Daoy (cell line): ENCODE measurements around the gene AKT1S1. TPM values are rescaled to one million over a fixed set of nuclear protein-coding genes. Genes with fewer than 3 reads are reported as not detected.

Experiments used
- DNase-seq: peaks from one replicate; pipeline ENCODE4 v3.0.0-alpha.2; 2015; ENCODE audit warnings: low read depth
- total RNA-seq: library from RNA; depleted of rRNA; stranded (reverse); fragments of >200 nt; shearing (Covaris generic); gene quantifications from 2 replicates; pipeline ENCODE4 v1.2.3, GENCODE V29; 2014

The AKT1S1 gene
- total RNA-seq, 1 experiment from 2014 or later, result 10.5 TPM

GRCh38 chr19:49854378-49855263 lies 22.5 kb downstream of the AKT1S1 start:
- no peak for DNase-seq

- no peak for DNase-seq
Measured at GRCh38 chr19:49853852-49854377, 23.2 kb downstream of the AKT1S1 start.

DNA sequence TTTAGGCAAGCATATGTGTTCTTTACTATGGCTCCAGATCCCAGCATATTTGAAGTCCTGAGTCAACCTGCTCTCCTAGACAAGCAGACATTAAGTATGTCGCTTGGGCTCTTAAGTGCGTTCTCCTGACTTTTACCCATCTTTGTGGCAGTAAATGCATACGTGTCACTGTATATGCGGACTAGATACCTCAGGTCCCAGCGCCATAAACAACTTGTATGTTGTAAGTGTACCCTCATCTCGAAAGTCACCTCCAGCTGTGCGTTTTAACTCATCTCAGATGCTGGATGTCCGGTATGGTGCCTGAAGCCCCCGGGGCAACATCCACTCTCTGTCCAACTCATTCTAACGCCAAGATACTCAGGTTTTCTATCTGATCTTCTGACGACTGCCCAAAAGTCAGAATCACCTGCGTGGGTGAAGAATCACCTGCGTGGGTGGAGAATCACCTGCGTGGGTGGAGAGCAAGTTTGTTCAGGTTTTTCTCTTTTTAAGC lies 24.5 kb downstream of the AKT1S1 start:
- no peak for DNase-seq

DNA sequence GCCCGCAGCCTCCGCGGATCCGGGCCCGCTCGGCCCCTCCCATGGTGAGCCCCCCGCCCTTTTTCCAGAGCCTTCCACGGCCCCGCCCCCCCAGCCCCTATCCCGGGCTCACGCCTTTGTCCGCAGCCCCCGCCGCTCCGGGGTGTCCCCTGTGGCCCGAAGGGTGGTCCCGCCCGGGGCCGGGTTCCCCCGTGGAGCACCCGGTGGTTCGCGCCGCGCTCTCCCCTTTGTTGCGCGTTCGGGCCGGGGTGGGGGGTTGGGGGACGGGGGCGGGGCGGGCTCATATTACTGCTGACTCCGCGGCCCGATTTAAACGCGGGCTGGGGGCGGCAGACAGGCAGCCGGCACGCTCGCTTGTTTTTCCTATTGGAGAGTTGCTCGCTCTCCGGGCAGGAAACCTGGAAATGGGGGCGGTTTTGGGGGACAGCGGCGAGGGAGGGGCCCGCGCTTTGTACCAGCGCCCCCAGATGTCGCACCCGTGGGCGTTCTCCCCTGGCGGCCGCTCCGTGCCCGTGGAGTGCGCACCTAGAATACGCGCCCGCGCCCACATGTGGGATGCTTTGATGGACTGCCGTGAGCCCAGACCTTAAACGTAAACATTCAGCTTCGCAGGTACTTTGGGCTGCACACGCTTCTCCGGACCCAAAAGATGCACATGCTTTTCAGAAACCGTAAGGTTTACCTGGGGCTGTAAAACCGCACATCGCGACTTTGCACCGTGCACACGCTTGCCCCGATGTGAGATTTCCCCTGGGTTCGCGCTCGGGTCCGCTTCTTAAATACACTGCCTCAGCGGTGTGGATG lies 25.5 kb downstream of the AKT1S1 start:
- peak; percentile 33 for DNase-seq

DNA sequence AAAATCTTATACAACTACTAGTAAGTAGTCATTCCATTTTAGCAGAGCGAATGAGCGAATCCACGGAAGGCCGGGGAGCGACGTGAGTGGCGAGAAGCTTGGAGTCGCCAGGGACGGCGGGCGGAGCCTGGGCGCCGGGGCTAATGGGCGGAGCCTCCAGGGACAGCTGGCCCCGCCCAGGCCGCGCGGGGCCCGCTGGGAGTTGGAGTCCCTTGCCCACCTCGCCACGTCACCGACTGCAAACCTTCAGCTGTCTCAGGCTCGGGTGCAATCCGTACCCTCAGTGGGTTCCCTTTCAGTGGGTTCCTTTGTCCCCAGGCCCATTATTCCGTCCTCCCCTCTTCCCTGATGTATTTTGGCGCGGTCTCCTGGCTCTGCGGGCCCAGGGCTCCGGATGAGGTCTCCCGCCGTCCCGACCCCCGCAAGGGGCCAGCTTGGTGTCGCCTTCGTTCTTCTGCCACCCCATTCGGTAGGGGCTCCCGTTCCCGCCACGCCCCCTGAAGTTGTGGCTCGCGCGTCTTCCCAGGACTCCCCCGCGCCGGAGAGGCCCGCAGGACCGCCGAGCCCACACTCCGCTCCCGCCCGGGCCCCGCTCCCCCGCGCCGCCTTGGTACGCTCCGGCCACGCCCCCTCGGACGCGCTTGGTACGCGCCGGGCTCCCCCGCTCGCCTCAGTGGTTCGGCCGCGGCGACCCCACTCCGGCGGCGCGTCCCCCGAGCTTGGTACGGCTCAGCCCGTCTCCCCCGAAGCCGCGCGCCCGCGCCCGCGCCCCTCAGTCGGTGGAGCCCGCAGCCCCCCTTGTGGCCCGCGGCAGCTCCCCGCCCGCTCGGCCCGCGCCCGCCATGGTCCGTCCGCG lies 26.4 kb downstream of the AKT1S1 start, which contains the start of gene PTOV1:
TSS of gene PTOV1 (plus strand) at position 673 of the 856 bp plus-strand sequence.
- peak; percentile 94 for DNase-seq

DNA sequence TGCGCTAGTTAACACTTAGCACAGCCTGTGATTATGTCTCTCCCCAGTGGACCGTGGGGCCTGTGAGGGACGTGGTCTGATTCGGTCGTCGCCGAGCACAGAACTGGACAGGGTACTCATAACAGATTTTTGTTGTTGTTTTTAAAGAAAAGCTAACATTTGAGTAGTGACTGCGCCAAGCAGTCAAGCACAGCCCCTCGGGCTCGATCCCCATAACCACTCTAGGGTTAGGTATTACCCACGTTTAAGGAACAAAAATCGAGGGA lies 27.0 kb downstream of the AKT1S1 start:
- no peak for DNase-seq

DNA sequence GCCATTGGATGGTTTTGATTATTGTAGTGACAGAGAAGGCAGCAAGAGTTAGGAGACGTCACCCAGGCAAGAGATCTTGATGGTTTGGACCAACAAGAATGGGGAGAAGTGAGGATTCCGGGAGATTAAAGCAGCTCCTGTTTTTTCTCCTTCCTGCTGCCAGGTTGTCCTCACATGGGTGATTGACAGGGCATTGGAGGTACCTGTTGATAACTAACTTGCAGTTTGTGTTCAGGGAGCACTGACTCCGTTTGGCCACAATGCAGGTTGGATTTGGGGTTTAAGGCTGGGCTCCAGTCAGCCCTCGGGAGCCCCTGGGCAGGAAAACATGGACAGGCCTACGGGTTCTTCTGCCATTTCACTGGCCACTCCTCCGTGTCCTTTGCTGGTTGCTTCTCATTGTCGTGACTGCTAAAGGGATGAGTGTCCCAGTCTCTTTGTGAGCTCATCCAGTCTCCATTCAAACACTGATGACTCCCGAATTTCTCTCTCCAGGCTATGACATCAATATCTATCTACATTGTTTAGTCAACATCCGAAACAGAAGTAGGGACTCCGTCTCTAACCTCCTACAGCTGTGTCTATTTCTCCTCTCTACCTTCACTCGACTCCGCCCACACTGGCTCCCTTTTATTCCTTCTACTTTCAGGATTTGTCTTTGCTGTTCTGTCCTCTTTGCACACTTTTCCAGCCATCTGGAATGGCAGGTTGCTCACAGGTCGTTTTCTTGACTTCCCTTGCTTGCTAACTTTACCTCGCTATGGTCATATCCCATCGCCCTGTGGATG lies 27.5 kb downstream of the AKT1S1 start:
- no peak for DNase-seq

- no peak for DNase-seq
Measured at GRCh38 chr19:49848938-49849337, 28.2 kb downstream of the AKT1S1 start.

- DNase-seq, result peak; percentile 87
Measured at GRCh38 chr19:49847731-49848696, 29.1 kb downstream of the AKT1S1 start.

DNA sequence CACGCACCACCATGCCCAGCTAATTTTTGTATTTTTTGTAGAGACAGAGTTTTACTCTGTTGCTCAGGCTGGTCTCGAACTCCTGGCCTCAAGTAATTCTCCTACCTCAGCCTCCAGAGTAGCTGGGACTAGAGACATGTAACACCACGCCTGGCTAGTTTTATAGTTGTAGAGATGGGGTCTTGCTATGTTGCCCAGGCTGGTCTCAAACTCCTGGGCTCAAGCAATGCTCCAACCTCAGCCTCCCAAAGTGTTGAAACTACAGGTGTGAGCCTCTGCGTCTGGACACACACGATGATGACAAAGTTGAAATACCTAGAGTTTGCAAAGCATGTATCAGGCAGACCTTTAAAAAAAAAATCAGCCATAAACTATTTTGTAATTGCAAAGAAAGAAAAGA lies 30.7 kb downstream of the AKT1S1 start:
- no peak for DNase-seq

- no peak for DNase-seq
Measured at GRCh38 chr19:49845414-49845813, 31.7 kb downstream of the AKT1S1 start.

GRCh38 chr19:49844138-49845095 lies 32.7 kb downstream of the AKT1S1 start:
- peak; percentile 61 for DNase-seq

DNA sequence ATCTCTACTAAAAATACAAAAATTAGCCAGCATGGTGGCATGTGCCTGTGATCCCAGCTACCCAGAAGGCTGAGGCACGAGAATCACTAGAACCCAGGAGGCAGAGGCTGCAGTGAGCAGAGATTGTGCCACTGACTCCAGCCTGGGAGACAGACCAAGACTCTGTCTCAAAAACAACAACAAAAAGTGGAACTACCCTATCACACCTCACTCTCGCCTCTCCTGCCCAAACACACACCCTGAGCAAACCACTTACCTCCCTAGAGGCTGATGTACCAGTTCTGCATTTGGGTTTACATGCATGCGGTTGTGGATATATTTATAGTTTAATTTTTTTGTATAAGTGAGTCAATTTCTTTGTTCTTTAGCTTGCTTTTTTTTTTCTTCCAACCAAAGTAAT lies 33.9 kb downstream of the AKT1S1 start:
- no peak for DNase-seq

- DNase-seq, result no peak
Measured at GRCh38 chr19:49840736-49841249, 36.4 kb downstream of the AKT1S1 start.

- no peak for DNase-seq
Measured at GRCh38 chr19:49840321-49840720, 36.8 kb downstream of the AKT1S1 start.

GRCh38 chr19:49839713-49840112 lies 37.4 kb downstream of the AKT1S1 start:
- DNase-seq, result no peak

- DNase-seq, result no peak
Measured at GRCh38 chr19:49838885-49839588, 38.1 kb downstream of the AKT1S1 start.

DNA sequence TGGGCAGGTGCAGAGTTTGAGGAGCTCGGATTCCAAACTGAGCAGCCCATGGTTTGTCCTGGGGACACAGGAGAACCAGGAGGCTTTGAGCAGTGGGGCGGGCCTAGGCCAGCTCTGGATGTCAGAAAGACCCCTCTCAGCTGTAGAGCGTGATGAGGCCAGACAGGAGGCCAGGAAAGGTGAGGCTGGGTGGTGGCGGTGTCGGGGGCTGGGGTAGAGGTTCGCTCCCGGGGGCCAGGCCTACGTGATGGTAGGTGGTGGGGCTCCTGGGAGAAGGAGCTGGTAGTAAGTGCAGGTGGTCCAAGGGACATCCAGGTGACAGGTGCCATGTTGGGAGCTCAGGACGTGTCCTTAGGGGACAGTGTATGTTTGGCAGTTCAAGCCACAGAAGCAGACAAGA lies 39.7 kb downstream of the AKT1S1 start:
- DNase-seq, result no peak
